ENCODE measurements around the gene MLEC. TPM values are rescaled to one million over a fixed set of nuclear protein-coding genes. Genes with fewer than 3 reads are reported as not detected.

MLEC gene
- total and polyA plus RNA-seq, 2 experiments from 2014 or later, result 79.4 to 119 TPM

- H3K4me1 ChIP-seq (ENCODE audit: insufficient read depth), result no peaks in the 10 kb centered on the region
- no peaks in the 10 kb centered on the region for H3K79me2 ChIP-seq (ENCODE audit: insufficient read depth)
- no peak overlapping the region for H3K27ac ChIP-seq
- H3K9me3 ChIP-seq (ENCODE audit: low read depth), result no peaks in the 10 kb centered on the region
- no peak overlapping the region for H3K9ac ChIP-seq
- H3F3A ChIP-seq (ENCODE audit: insufficient read depth), result no peaks in the 10 kb centered on the region
- no peaks in the 10 kb centered on the region for H3K36me3 ChIP-seq (ENCODE audit: low read depth)
- no peaks in the 10 kb centered on the region for H3K9me2 ChIP-seq (ENCODE audit: insufficient read depth)
- DNase-seq, result no peak
- peaks cover 3% of the 10 kb centered on the region; the same call in 1 of the 2 replicates for H3K27me3 ChIP-seq (replicated peaks; ENCODE audit: insufficient read depth)
- in situ Hi-C loops (cut with MboI), result no loop called here
- no peak for TF ChIP-seq EZH2 (IDR thresholded peaks at IDR 0.05; ENCODE audit: insufficient read depth, poor library complexity, severe bottlenecking)
- no peak for TF ChIP-seq EZH2phosphoT487 (IDR thresholded peaks at IDR 0.05; ENCODE audit: insufficient read depth, low read depth)
- H2AFZ ChIP-seq, result no peak overlapping the region
- 44 to 48% methylated on average over 8 of the region's 8 CpGs for WGBS, 2 experiments (ENCODE audit: low coverage in 1 of 2, low lambda C conversion rate in 2 of 2, missing lambda C conversion rate in 2 of 2)
- H3K4me2 ChIP-seq (ENCODE audit: unreplicated experiment), result no peak overlapping the region
- no peak overlapping the region for H3K4me3 ChIP-seq
- H4K20me1 ChIP-seq (ENCODE audit: insufficient read depth), result no peaks in the 10 kb centered on the region
Measured at GRCh38 chr12:120659151-120659525, 27.8 kb upstream of the MLEC start.

- Histone ChIP-seq H3K9me2 (ENCODE audit: insufficient read depth) (no peaks in the 10 kb centered on the region), H3K4me3 (no peak overlapping the region), H3K79me2 (ENCODE audit: insufficient read depth) (no peaks in the 10 kb centered on the region), H3K9ac (no peak overlapping the region), H4K20me1 (ENCODE audit: insufficient read depth) (no peaks in the 10 kb centered on the region), H3K36me3 (ENCODE audit: low read depth) (no peaks in the 10 kb centered on the region), H3K27me3 (replicated peaks; ENCODE audit: insufficient read depth) (peaks cover 4% of the 10 kb centered on the region; the same call in 1 of the 2 replicates), H3K4me1 (ENCODE audit: insufficient read depth) (no peaks in the 10 kb centered on the region), H3K27ac (no peak overlapping the region), H3K4me2 (ENCODE audit: unreplicated experiment) (no peak overlapping the region), H3K9me3 (ENCODE audit: low read depth) (no peaks in the 10 kb centered on the region), H3F3A (ENCODE audit: insufficient read depth) (no peaks in the 10 kb centered on the region), H2AFZ (no peak overlapping the region)
- in situ Hi-C loops (cut with MboI), result no loop called here
- WGBS, 2 experiments (ENCODE audit: low coverage in 1 of 2, low lambda C conversion rate in 2 of 2, missing lambda C conversion rate in 2 of 2), result 37 to 54% methylated on average over 2 of the region's 2 CpGs
- no peak for DNase-seq
- TF ChIP-seq EZH2phosphoT487 (IDR thresholded peaks at IDR 0.05; ENCODE audit: insufficient read depth, low read depth) (no peak), EZH2 (IDR thresholded peaks at IDR 0.05; ENCODE audit: insufficient read depth, poor library complexity, severe bottlenecking) (no peak)
Measured at GRCh38 chr12:120661432-120661831, 25.5 kb upstream of the MLEC start.

- H3K36me3 ChIP-seq (ENCODE audit: low read depth), result no peaks in the 10 kb centered on the region
- no peak overlapping the region for H3K27ac ChIP-seq
- no peaks in the 10 kb centered on the region for H4K20me1 ChIP-seq (ENCODE audit: insufficient read depth)
- DNase-seq, result no peak
- WGBS, 2 experiments (ENCODE audit: low coverage in 1 of 2, low lambda C conversion rate in 2 of 2, missing lambda C conversion rate in 2 of 2), result 45 to 60% methylated on average over 3 of the region's 3 CpGs
- no peaks in the 10 kb centered on the region for H3K9me3 ChIP-seq (ENCODE audit: low read depth)
- no peaks in the 10 kb centered on the region for H3K4me1 ChIP-seq (ENCODE audit: insufficient read depth)
- no peak overlapping the region for H3K4me3 ChIP-seq
- H2AFZ ChIP-seq, result no peak overlapping the region
- no peaks in the 10 kb centered on the region for H3F3A ChIP-seq (ENCODE audit: insufficient read depth)
- H3K79me2 ChIP-seq (ENCODE audit: insufficient read depth), result no peaks in the 10 kb centered on the region
- H3K4me2 ChIP-seq (ENCODE audit: unreplicated experiment), result no peak overlapping the region
- no peak for TF ChIP-seq EZH2phosphoT487 (IDR thresholded peaks at IDR 0.05; ENCODE audit: insufficient read depth, low read depth)
- no peak for TF ChIP-seq EZH2 (IDR thresholded peaks at IDR 0.05; ENCODE audit: insufficient read depth, poor library complexity, severe bottlenecking)
- no peak overlapping the region for H3K9ac ChIP-seq
- H3K9me2 ChIP-seq (ENCODE audit: insufficient read depth), result no peaks in the 10 kb centered on the region
- H3K27me3 ChIP-seq (replicated peaks; ENCODE audit: insufficient read depth), result peaks cover 4% of the 10 kb centered on the region; the same call in 1 of the 2 replicates
- in situ Hi-C loops (cut with MboI), result no loop called here
Measured at GRCh38 chr12:120662879-120663278, 24.1 kb upstream of the MLEC start.

GRCh38 chr12:120663741-120664140 is 23.2 kb upstream of the MLEC start:
- H3K27ac ChIP-seq, result no peak overlapping the region
- H3K9me3 ChIP-seq (ENCODE audit: low read depth), result no peaks in the 10 kb centered on the region
- no peaks in the 10 kb centered on the region for H3K36me3 ChIP-seq (ENCODE audit: low read depth)
- TF ChIP-seq EZH2phosphoT487 (IDR thresholded peaks at IDR 0.05; ENCODE audit: insufficient read depth, low read depth) (no peak), EZH2 (IDR thresholded peaks at IDR 0.05; ENCODE audit: insufficient read depth, poor library complexity, severe bottlenecking) (no peak)
- H2AFZ ChIP-seq, result no peak overlapping the region
- no peaks in the 10 kb centered on the region for H3K4me1 ChIP-seq (ENCODE audit: insufficient read depth)
- in situ Hi-C loops (cut with MboI), result no loop called here
- no peak overlapping the region for H3K9ac ChIP-seq
- no peaks in the 10 kb centered on the region for H4K20me1 ChIP-seq (ENCODE audit: insufficient read depth)
- no peaks in the 10 kb centered on the region for H3K79me2 ChIP-seq (ENCODE audit: insufficient read depth)
- H3K27me3 ChIP-seq (replicated peaks; ENCODE audit: insufficient read depth), result peaks cover 4% of the 10 kb centered on the region; the same call in 1 of the 2 replicates
- no peaks in the 10 kb centered on the region for H3K9me2 ChIP-seq (ENCODE audit: insufficient read depth)
- no peak overlapping the region for H3K4me3 ChIP-seq
- DNase-seq, result no peak
- 60 to 64% methylated on average over 5 of the region's 5 CpGs for WGBS, 2 experiments (ENCODE audit: low coverage in 1 of 2, low lambda C conversion rate in 2 of 2, missing lambda C conversion rate in 2 of 2)
- H3F3A ChIP-seq (ENCODE audit: insufficient read depth), result no peaks in the 10 kb centered on the region
- H3K4me2 ChIP-seq (ENCODE audit: unreplicated experiment), result no peak overlapping the region
